SK-N-SH (cell line): Measurements from ENCODE around the gene NAMPT. TPM values are rescaled to one million over a fixed set of nuclear protein-coding genes. Genes with fewer than 3 reads are reported as not detected.
A peak's percentile ranks its signal among the peaks of the same experiment; 100 is the strongest.

Experiments used
- CTCF ChIA-PET: fragments of 300-600, 350-600 bp; formaldehyde crosslinking; extraction: SDS; loops from one replicate; lab custom pipeline; 2021; lab: Yijun Ruan, JAX
- POLR2A ChIA-PET: fragments of 350-600 bp; sonication (Branson Sonifier 250); formaldehyde crosslinking; extraction: SDS; loops from one replicate; lab custom pipeline; 2020; ENCODE audit warnings: antibody characterized with exemption, inconsistent platforms; lab: Yijun Ruan, JAX
- DNase-seq: peaks from one replicate; pipeline ENCODE4 v3.0.0; 2012
- H2AFZ ChIP-seq: fragments of 200-600 bp; sonication (generic); 2 replicates; pipeline ENCODE4 v1.8.1; 2016; ENCODE audit warnings: antibody characterized with exemption, mild to moderate bottlenecking, low read depth
- H3F3A ChIP-seq: fragments of 200-600 bp; sonication (generic); replicated peaks from 2 replicates; pipeline ENCODE3; 2016; ENCODE audit warnings: antibody characterized with exemption, mild to moderate bottlenecking; ENCODE audit not compliant: insufficient read depth
- H3K27ac ChIP-seq, 2 experiments: fragments of 200-500 bp in 1 of 2; fragments of 200-600 bp in 1 of 2; sonication (Bioruptor generic) in 1 of 2; sonication (generic), shearing (Covaris generic) in 1 of 2; 2 replicates each; pipeline versions ENCODE4 v1.5.1 to v1.6.1; 2014 to 2016; ENCODE audit warnings: low read depth in 2 of 2, inconsistent platforms in 1 of 2, low read length in 1 of 2, mild to moderate bottlenecking in 1 of 2, mixed read lengths in 1 of 2
- H3K27me3 ChIP-seq: fragments of 200-600 bp; sonication (generic), shearing (Covaris generic); 2 replicates; pipeline ENCODE4 v1.6.1; 2016; ENCODE audit warnings: mixed run types; ENCODE audit not compliant: insufficient read depth
- H3K36me3 ChIP-seq, 2 experiments: fragments of 200-500 bp in 1 of 2; fragments of 200-600 bp in 1 of 2; sonication (Bioruptor generic) in 1 of 2; sonication (generic) in 1 of 2; replicated peaks in 1 of 2; 2 replicates each; pipeline versions ENCODE3 to v1.5.1; 2014 to 2016; ENCODE audit warnings: low read length in 1 of 2, mild to moderate bottlenecking in 1 of 2; ENCODE audit not compliant: insufficient read depth in 2 of 2, control insufficient read depth in 1 of 2
- H3K4me1 ChIP-seq, 2 experiments: fragments of 200-500 bp in 1 of 2; fragments of 200-600 bp in 1 of 2; sonication (Bioruptor generic) in 1 of 2; sonication (generic), shearing (Covaris generic) in 1 of 2; 2 replicates each; pipeline versions ENCODE4 v1.5.1 to v1.6.1; 2014 to 2016; ENCODE audit warnings: low read depth in 1 of 2, low read length in 1 of 2, mixed run types in 1 of 2; ENCODE audit not compliant: insufficient read depth in 2 of 2, control insufficient read depth in 1 of 2
- H3K4me2 ChIP-seq: fragments of 200-600 bp; sonication (generic), shearing (Covaris generic); 2 replicates; pipeline ENCODE4 v1.6.1; 2017; ENCODE audit warnings: mixed run types
- H3K4me3 ChIP-seq, 2 experiments: fragments of 200-500 bp in 1 of 2; fragments of 200-600 bp in 1 of 2; sonication (Bioruptor generic) in 1 of 2; sonication (generic), shearing (Covaris generic) in 1 of 2; 2 replicates each; pipeline versions ENCODE4 v1.5.1 to v1.8.1; 2014 to 2016; ENCODE audit warnings: low read depth in 2 of 2, inconsistent platforms in 1 of 2, low read length in 1 of 2, mild to moderate bottlenecking in 1 of 2, mixed read lengths in 1 of 2, moderate library complexity in 1 of 2
- H3K79me2 ChIP-seq: fragments of 200-600 bp; sonication (generic); 2 replicates; pipeline ENCODE4 v1.8.1; 2017; ENCODE audit warnings: mild to moderate bottlenecking; ENCODE audit not compliant: insufficient read depth
- H3K9ac ChIP-seq: fragments of 200-600 bp; sonication (generic); 2 replicates; pipeline ENCODE4 v1.6.1; 2017; ENCODE audit warnings: mixed run types
- H3K9me2 ChIP-seq: fragments of 200-600 bp; sonication (generic); 2 replicates; pipeline ENCODE4 v1.6.1; 2017; ENCODE audit warnings: mixed run types
- H3K9me3 ChIP-seq: fragments of 200-600 bp; sonication (generic); 2 replicates; pipeline ENCODE4 v1.6.1; 2017; ENCODE audit warnings: mixed run types, mild to moderate bottlenecking, moderate library complexity
- H4K20me1 ChIP-seq: fragments of 200-600 bp; sonication (generic); 2 replicates; pipeline ENCODE4 v1.6.1; 2017; ENCODE audit warnings: mild to moderate bottlenecking, mixed run types; ENCODE audit not compliant: insufficient read depth
- CTCF ChIP-seq: fragments of 200-600 bp; sonication (generic); IDR thresholded peaks from 2 replicates; pipeline ENCODE4 v1.6.1; 2017; ENCODE audit warnings: antibody characterized with exemption, mild to moderate bottlenecking, moderate library complexity
- EZH2phosphoT487 ChIP-seq: fragments of 200-600 bp; sonication (generic); IDR thresholded peaks from 2 replicates; pipeline ENCODE4 v1.6.1; 2017; ENCODE audit warnings: low read depth, mixed run types, mild to moderate bottlenecking, antibody characterized with exemption, moderate library complexity, borderline replicate concordance
- FOSL2 ChIP-seq: IDR thresholded peaks from 2 replicates; pipeline ENCODE4 v1.4.0; 2012; ENCODE audit warnings: low read depth, mild to moderate bottlenecking, moderate library complexity, borderline replicate concordance
- FOXJ3 ChIP-seq: sonication (generic); formaldehyde crosslinking; IDR thresholded peaks from 2 replicates; pipeline ENCODE4 v1.5.1; 2020; ENCODE audit warnings: mild to moderate bottlenecking, missing genetic modification reagents
- GATA2 ChIP-seq: sonication (generic); formaldehyde crosslinking; IDR thresholded peaks from 2 replicates; pipeline ENCODE4 v1.5.0; 2020; ENCODE audit warnings: mild to moderate bottlenecking, missing genetic modification reagents
- IRF3 ChIP-seq: fragments of 150-350 bp; IDR thresholded peaks from 2 replicates; pipeline ENCODE4 v1.6.1; 2016; ENCODE audit warnings: mild to moderate bottlenecking, low read depth, low read length
- JUND ChIP-seq: IDR thresholded peaks from 2 replicates; pipeline ENCODE4 v1.4.0; 2012
- MEF2A ChIP-seq: IDR thresholded peaks from 2 replicates; pipeline ENCODE4 v1.4.0; 2012; ENCODE audit warnings: low read depth, borderline replicate concordance
- NFIC ChIP-seq: IDR thresholded peaks from 2 replicates; pipeline ENCODE4 v1.4.0; 2012; ENCODE audit warnings: borderline replicate concordance
- NRF1 ChIP-seq: IDR thresholded peaks from 2 replicates; pipeline ENCODE4 v1.6.1; 2012; ENCODE audit warnings: low read depth, mild to moderate bottlenecking, low read length
- PBX3 ChIP-seq: IDR thresholded peaks from 2 replicates; pipeline ENCODE4; 2012
- RAD21 ChIP-seq: IDR thresholded peaks from 2 replicates; pipeline ENCODE4 v1.6.1; 2012; ENCODE audit warnings: mild to moderate bottlenecking, low read length
- REST ChIP-seq: IDR thresholded peaks from 2 replicates; pipeline ENCODE4 v1.6.1; 2012; ENCODE audit warnings: mild to moderate bottlenecking, low read depth, low read length, moderate library complexity
- TEAD4 ChIP-seq: IDR thresholded peaks from 2 replicates; pipeline ENCODE4 v1.4.0; 2012; ENCODE audit warnings: mild to moderate bottlenecking, borderline replicate concordance; ENCODE audit not compliant: insufficient read depth
- USF1 ChIP-seq: IDR thresholded peaks from 2 replicates; pipeline ENCODE4 v1.4.0; 2012; ENCODE audit warnings: low read depth, borderline replicate concordance
- WGBS: methylation state at CpG from one replicate; pipeline ENCODE4 v1.1.6; 2017; ENCODE audit warnings: low lambda C conversion rate; 5-methylcytosine and 5-hydroxymethylcytosine counted together
- polyA plus RNA-seq, 3 experiments: library from polyadenylated mRNA; depleted of rRNA; stranded (reverse); fragments of >200 nt; gene quantifications; 2 replicates each; pipeline ENCODE4 v1.2.3, GENCODE V29; 2012

NAMPT gene
- polyA plus RNA-seq, 1 of the 3 experiments (the other 2 are of a cell fraction) = 20.1 TPM

- TF ChIP-seq PBX3 (no peak), FOSL2 (no peak), NFIC (no peak), CTCF (no peak)
Measured at GRCh38 chr7:106223156-106223555, 61.6 kb downstream of the NAMPT start (continued).

DNA sequence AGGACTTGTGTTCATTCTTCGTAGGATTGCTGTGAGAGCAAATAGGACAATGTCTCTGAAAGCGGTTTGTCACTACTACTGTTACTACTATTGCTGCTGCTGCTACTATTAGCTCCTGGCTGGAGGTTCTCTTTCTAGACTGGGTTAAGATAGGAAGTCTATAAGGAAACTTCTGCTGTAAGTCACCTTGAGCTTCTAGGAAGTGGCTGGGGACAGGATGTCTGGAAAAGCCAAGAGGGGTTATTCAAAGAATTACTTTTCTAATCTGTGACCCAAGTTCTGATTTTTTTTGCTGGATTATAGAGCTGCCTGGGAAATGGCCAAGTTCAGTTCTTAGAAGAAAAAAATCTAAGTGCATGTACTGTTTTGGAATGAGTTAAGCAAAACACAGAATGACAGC lies 62.2 kb downstream of the NAMPT start:
- Histone ChIP-seq H3K9ac (no peak overlapping the region), H3K27me3 (no peaks in the 10 kb centered on the region), H3K9me2 (no peaks in the 10 kb centered on the region), H3K36me3 (no peaks in the 10 kb centered on the region), H3F3A (peaks cover 5% of the 10 kb centered on the region), H3K4me3 (no peak overlapping the region), H2AFZ (0 out of 2 replicates have a peak overlapping the region, but pooled peaks have one; percentile 16), H3K27ac (no peak overlapping the region), H3K4me1 (peaks cover 2 to 3% of the 10 kb centered on the region in 2 experiments; a peak in 1 of 4 replicates)
- POLR2A ChIA-PET = no interaction called here
- DNase-seq = no peak
- CTCF ChIA-PET = interaction anchor here (0.9 to 1.0 kb wide), 4 partner anchors 9 to 239 kb away, joined by 3 to 5 read pairs (median 3); no protein-coding TSS in a partner anchor
- TF ChIP-seq FOXJ3 (no peak), GATA2 (CRISPR knock-in tag) (no peak), EZH2phosphoT487 (no peak), NRF1 (no peak), MEF2A (no peak), PBX3 (no peak), CTCF (no peak), JUND (no peak), USF1 (no peak), RAD21 (no peak), TEAD4 (no peak), IRF3 (no peak), REST (no peak)
- TF ChIP-seq, all 33 proteins: peak for 0
- H3K4me2 ChIP-seq = no peak overlapping the region
- H3K79me2 ChIP-seq = no peaks in the 10 kb centered on the region
- WGBS = 98% methylated on average over 2 of the region's 2 CpGs
- H4K20me1 ChIP-seq = no peaks in the 10 kb centered on the region
- H3K9me3 ChIP-seq = no peaks in the 10 kb centered on the region
